ENCODE data around the gene PRELID3B. TPM values are rescaled to one million over a fixed set of nuclear protein-coding genes. Genes with fewer than 3 reads are reported as not detected.

The PRELID3B gene
- total and polyA plus RNA-seq, 2 of the 13 experiments (the other 11 are each of a cell fraction or from before 2014, with no cell fraction given) = 23.3 to 42.6 TPM

DNA sequence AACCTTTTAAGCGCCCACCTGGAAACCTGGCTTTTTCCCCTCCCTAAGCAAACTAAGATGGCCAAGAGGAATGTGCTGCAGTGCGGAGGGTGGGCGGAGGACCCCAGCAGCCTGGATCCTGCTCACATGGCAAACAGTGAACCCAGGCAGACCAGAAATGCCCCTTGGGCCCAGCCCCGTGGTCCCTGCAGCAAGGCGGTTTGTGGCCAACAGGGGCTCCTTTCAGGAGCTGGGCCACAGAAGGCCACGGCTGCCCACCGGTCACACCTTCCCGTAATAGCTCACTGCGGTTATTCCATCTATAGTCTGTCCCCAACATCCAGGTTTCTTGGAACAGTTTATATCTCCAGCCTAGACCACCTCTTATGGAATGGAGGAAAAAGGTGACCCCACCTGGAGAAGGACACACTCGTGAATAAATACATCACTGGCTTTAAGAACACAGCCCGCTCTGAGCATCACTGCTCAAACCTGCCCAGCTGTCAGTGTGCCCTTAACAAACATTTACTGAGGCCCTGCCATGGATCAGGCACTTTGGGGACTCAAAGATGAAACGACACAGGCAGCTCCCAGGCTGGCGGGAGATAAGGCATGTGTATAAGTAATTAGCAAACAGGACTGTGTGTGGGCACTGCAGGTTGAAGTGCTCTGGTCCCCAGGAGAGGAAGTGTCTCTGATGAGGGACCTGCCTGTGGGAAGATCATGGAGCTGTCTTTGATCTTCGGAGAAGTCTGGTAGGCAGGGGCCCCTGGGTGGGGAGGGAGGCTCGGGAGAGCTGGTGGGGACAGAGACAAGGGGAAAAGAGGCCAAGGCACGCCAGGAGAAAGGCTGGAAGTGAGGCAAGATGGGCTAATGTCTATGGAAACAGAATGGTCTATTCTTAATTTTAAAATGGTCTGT lies 26.5 kb downstream of the PRELID3B start (continued):
- TF ChIP-seq TBL1XR1 (IDR thresholded peaks at IDR 0.05; ENCODE audit: borderline replicate concordance, low read length, partially characterized antibody) (no peak), ZNF10 (CRISPR knock-in tag; IDR thresholded peaks at IDR 0.05; ENCODE audit: borderline replicate concordance, low read depth) (no peak), ZNF335 (CRISPR knock-in tag; IDR thresholded peaks at IDR 0.05) (no peak), ZMYM4 (CRISPR knock-in tag; IDR thresholded peaks at IDR 0.05) (peak; percentile 72), KLF9 (CRISPR knock-in tag; IDR thresholded peaks at IDR 0.05; ENCODE audit: low read depth) (no peak; the same call in 1 of the 2 replicates), ZNF496 (CRISPR knock-in tag; IDR thresholded peaks at IDR 0.05; ENCODE audit: insufficient replicate concordance) (no peak), ZSCAN20 (CRISPR knock-in tag; IDR thresholded peaks at IDR 0.05; ENCODE audit: borderline replicate concordance) (peak; percentile 77; the same call in 1 of the 2 replicates), SP2 (CRISPR knock-in tag; IDR thresholded peaks at IDR 0.05) (no peak), MEIS2 (CRISPR knock-in tag; IDR thresholded peaks at IDR 0.05) (peak; percentile 96), ZFP62 (CRISPR knock-in tag; IDR thresholded peaks at IDR 0.05) (peak; percentile 11; the same call in 1 of the 2 replicates), NR2F1 (CRISPR knock-in tag; IDR thresholded peaks at IDR 0.05) (no peak), LCORL (IDR thresholded peaks at IDR 0.05) (no peak), LCORL (CRISPR knock-in tag; IDR thresholded peaks at IDR 0.05) (peak; percentile 90), CREM (IDR thresholded peaks at IDR 0.05) (peak; percentile 94), CREM (CRISPR knock-in tag; IDR thresholded peaks at IDR 0.05) (no peak), ZNF543 (CRISPR knock-in tag; IDR thresholded peaks at IDR 0.05) (peak; percentile 69; the same call in 1 of the 2 replicates), ZNF431 (CRISPR knock-in tag; IDR thresholded peaks at IDR 0.05; ENCODE audit: borderline replicate concordance, low read depth) (0 out of 2 replicates have a peak, but pooled peaks have one; percentile 82)
- TF ChIP-seq, protein P1, sequence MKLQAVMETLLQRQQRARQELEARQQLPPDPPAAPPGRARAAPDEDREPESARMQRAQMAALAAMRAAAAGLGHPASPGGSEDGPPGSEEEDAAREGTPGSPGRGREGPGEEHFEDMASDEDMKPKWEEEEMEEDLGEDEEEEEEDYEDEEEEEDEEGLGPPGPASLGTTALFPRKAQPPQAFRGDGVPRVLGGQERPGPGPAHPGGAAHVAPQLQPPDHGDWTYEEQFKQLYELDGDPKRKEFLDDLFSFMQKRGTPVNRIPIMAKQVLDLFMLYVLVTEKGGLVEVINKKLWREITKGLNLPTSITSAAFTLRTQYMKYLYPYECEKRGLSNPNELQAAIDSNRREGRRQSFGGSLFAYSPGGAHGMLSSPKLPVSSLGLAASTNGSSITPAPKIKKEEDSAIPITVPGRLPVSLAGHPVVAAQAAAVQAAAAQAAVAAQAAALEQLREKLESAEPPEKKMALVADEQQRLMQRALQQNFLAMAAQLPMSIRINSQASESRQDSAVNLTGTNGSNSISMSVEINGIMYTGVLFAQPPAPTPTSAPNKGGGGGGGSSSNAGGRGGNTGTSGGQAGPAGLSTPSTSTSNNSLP (IDR thresholded peaks at IDR 0.05; ENCODE audit: low read depth, low read length) = peak; percentile 56; the same call in 1 of the 2 replicates
- TF ChIP-seq, protein P2, sequence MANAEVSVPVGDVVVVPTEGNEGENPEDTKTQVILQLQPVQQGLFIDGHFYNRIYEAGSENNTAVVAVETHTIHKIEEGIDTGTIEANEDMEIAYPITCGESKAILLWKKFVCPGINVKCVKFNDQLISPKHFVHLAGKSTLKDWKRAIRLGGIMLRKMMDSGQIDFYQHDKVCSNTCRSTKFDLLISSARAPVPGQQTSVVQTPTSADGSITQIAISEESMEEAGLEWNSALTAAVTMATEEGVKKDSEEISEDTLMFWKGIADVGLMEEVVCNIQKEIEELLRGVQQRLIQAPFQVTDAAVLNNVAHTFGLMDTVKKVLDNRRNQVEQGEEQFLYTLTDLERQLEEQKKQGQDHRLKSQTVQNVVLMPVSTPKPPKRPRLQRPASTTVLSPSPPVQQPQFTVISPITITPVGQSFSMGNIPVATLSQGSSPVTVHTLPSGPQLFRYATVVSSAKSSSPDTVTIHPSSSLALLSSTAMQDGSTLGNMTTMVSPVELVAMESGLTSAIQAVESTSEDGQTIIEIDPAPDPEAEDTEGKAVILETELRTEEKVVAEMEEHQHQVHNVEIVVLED (CRISPR knock-in tag; IDR thresholded peaks at IDR 0.05; ENCODE audit: borderline replicate concordance) = peak; percentile 22; the same call in 1 of the 2 replicates
- TF ChIP-seq, protein P3, sequence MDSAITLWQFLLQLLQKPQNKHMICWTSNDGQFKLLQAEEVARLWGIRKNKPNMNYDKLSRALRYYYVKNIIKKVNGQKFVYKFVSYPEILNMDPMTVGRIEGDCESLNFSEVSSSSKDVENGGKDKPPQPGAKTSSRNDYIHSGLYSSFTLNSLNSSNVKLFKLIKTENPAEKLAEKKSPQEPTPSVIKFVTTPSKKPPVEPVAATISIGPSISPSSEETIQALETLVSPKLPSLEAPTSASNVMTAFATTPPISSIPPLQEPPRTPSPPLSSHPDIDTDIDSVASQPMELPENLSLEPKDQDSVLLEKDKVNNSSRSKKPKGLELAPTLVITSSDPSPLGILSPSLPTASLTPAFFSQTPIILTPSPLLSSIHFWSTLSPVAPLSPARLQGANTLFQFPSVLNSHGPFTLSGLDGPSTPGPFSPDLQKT (CRISPR knock-in tag; IDR thresholded peaks at IDR 0.05; ENCODE audit: borderline replicate concordance) = no peak
- TF ChIP-seq, protein P4, sequence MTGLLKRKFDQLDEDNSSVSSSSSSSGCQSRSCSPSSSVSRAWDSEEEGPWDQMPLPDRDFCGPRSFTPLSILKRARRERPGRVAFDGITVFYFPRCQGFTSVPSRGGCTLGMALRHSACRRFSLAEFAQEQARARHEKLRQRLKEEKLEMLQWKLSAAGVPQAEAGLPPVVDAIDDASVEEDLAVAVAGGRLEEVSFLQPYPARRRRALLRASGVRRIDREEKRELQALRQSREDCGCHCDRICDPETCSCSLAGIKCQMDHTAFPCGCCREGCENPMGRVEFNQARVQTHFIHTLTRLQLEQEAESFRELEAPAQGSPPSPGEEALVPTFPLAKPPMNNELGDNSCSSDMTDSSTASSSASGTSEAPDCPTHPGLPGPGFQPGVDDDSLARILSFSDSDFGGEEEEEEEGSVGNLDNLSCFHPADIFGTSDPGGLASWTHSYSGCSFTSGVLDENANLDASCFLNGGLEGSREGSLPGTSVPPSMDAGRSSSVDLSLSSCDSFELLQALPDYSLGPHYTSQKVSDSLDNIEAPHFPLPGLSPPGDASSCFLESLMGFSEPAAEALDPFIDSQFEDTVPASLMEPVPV (CRISPR knock-in tag; IDR thresholded peaks at IDR 0.05) = peak; percentile 78; the same call in 1 of the 2 replicates

Data from HepG2 (cell line).